WERI-Rb-1 (cell line): Measurements from ENCODE around the gene TNS1.

Experiments
- DNase-seq: peaks from one replicate; pipeline ENCODE4 v3.0.0-alpha.2; 2020
- H3K27ac ChIP-seq: fragments of 250-450 bp; sonication (Bioruptor Pico); 2 replicates; pipeline ENCODE4 v1.5.1; 2020; ENCODE audit warnings: mild to moderate bottlenecking, moderate library complexity
- H3K27me3 ChIP-seq: fragments of 250-450 bp; sonication (Bioruptor Pico); 2 replicates; pipeline ENCODE4 v1.5.1; 2021; ENCODE audit warnings: mild to moderate bottlenecking, low read depth, moderate library complexity; ENCODE audit not compliant: insufficient read depth, severe bottlenecking
- H3K36me3 ChIP-seq: fragments of 250-450 bp; sonication (Bioruptor Pico); 2 replicates; pipeline ENCODE4 v1.5.1; 2020; ENCODE audit warnings: mild to moderate bottlenecking, moderate library complexity
- H3K4me3 ChIP-seq: 2 replicates; pipeline ENCODE4 v1.5.1; 2011; ENCODE audit warnings: low read depth, mild to moderate bottlenecking, control low read depth, low read length
- H3K9me3 ChIP-seq: fragments of 250-450 bp; sonication (Bioruptor Pico); 2 replicates; pipeline ENCODE4 v1.5.1; 2021; ENCODE audit warnings: mild to moderate bottlenecking, moderate library complexity; ENCODE audit not compliant: severe bottlenecking
- CTCF ChIP-seq: IDR thresholded peaks from 2 replicates; pipeline ENCODE4 v1.5.1; 2011; ENCODE audit warnings: low read depth, mild to moderate bottlenecking, control low read depth, inconsistent platforms, low read length

Gene TNS1

GRCh38 chr2:217902379-217903141, 100.2 kb downstream of the TNS1 start:
- H3K4me3 ChIP-seq: no peak overlapping the region
- H3K36me3 ChIP-seq: no peaks in the 10 kb centered on the region
- no peaks in the 10 kb centered on the region for H3K27me3 ChIP-seq
- DNase-seq: no peak
- H3K9me3 ChIP-seq: no peaks in the 10 kb centered on the region
- no peak overlapping the region for H3K27ac ChIP-seq
- no peak for TF ChIP-seq CTCF

DNA sequence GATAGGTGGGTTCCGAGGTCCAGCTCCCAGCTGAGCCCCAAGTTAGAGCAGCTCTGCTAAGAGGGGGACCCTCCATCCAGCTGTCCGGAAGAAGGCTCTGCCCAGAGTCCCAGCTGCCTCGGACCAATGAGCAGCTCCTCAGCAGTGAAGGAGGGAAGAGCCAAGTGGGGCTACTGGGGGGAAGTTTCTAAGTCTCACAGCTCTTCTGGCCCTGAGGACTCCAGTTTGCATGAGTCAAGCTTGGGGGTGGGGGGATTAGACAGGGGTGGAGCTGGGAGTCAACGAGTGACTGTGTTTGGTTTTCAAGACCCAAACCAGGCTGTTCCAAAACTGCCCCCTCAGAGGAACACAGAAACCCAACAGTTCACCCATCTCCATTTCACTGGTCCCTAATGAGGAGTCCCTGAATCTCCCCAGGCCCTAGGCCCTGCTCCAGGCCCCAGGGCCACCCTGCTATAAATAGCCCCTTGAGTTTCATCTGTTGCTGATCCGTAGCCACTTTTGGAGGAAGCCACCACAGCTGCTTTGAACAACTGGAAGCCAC, 100.9 kb downstream of the TNS1 start:
- Histone ChIP-seq H3K27ac (no peak overlapping the region), H3K36me3 (no peaks in the 10 kb centered on the region), H3K9me3 (no peaks in the 10 kb centered on the region), H3K4me3 (no peak overlapping the region), H3K27me3 (no peaks in the 10 kb centered on the region)
- no peak for TF ChIP-seq CTCF
- DNase-seq: no peak

DNA sequence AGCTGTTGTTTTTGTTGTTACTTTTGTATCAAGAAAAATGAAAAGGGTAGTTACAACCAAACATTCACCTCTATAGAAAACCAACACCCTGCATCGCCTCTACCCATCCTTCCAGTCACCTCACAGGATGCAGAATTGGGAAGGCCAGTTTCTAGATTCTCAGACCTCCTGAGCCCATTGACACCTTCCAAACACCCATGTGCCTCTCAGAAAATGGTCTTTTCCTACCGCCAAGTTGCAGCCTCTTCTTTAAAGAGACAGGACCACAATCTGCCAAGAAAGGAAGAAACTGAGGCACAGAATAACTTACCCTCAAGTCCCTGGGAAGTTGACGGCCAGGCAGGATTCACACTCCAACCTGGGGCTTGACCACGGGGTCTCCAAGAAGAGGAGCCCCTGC, 101.4 kb downstream of the TNS1 start:
- H3K27me3 ChIP-seq: no peaks in the 10 kb centered on the region
- DNase-seq: no peak
- H3K27ac ChIP-seq: no peak overlapping the region
- no peak overlapping the region for H3K4me3 ChIP-seq
- no peaks in the 10 kb centered on the region for H3K9me3 ChIP-seq
- TF ChIP-seq CTCF: no peak
- H3K36me3 ChIP-seq: no peaks in the 10 kb centered on the region

DNA sequence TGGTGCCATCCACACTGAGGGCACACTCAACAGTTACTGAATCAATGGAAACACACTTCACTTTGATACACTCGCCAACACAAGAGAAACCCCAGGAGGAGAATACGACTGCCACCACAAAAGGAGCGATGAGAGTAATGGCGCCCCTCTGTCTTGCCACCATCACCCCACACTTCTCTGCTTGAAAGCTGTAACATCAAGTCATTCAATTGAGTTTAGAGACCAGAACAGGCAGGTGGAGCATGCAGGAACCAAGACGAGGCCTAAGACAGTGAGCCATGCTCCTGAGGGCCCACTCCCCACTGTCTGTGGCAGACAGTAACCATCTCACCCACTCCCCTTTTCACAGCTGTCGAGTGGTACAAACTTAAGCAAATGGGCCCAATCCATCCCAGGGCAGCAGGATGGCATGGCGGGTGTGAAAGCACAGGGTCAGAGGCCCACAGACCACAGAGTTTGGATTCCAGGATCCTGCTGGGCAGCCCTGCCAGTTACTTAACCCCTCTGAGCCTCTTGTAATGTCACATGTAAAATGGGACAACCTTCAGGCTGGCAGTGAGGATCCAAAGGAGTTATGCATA, 101.9 kb downstream of the TNS1 start:
- no peaks in the 10 kb centered on the region for H3K36me3 ChIP-seq
- no peak for TF ChIP-seq CTCF

GRCh38 chr2:217900010-217900779, 102.6 kb downstream of the TNS1 start:
- no peak overlapping the region for H3K27ac ChIP-seq

More for the DNA sequence above, 101.9 kb downstream of the TNS1 start:
- Histone ChIP-seq H3K9me3 (no peaks in the 10 kb centered on the region), H3K4me3 (no peak overlapping the region), H3K27me3 (no peaks in the 10 kb centered on the region), H3K27ac (no peak overlapping the region)
- no peak for DNase-seq

More at GRCh38 chr2:217900010-217900779, 102.6 kb downstream of the TNS1 start:
- H3K4me3 ChIP-seq: no peak overlapping the region
- no peaks in the 10 kb centered on the region for H3K27me3 ChIP-seq
- TF ChIP-seq CTCF: no peak
- no peak for DNase-seq
- H3K36me3 ChIP-seq: no peaks in the 10 kb centered on the region
- no peaks in the 10 kb centered on the region for H3K9me3 ChIP-seq
